Measurements from ENCODE around the gene CHRNA3. TPM values are rescaled to one million over a fixed set of nuclear protein-coding genes. Genes with fewer than 3 reads are reported as not detected.

The CHRNA3 gene
- total RNA-seq, 4 donors from 2014 or later: 0.27 to 0.93 TPM; not detected in 2

- no peak overlapping the region for H3K4me3 ChIP-seq (replicated peaks in 1 of 3)
- H3K27ac ChIP-seq: no peak overlapping the region
- H3K4me1 ChIP-seq: peaks cover 5 to 13% of the 10 kb centered on the region in 2 donors
- H3K9me3 ChIP-seq: no peaks in the 10 kb centered on the region
- DNase-seq: no peak
- 95 to 97% methylated on average over 2 of the region's 2 CpGs for whole genome bisulfite sequencing, 2 donors
- intact Hi-C loops (cut with DNase I): loop anchor here (5.0 kb wide), 1 partner anchor 71 kb away; no protein-coding TSS in a partner anchor
- H3K27me3 ChIP-seq: no peaks in the 10 kb centered on the region
- no peak for TF ChIP-seq CTCF (IDR thresholded peaks at IDR 0.05)
- TF ChIP-seq POLR2A (IDR thresholded peaks at IDR 0.05): no peak
- no peaks in the 10 kb centered on the region for H3K36me3 ChIP-seq
These were observed 15.6 kb upstream of the CHRNA3 start for GRCh38 chr15:78636378-78636859.

DNA sequence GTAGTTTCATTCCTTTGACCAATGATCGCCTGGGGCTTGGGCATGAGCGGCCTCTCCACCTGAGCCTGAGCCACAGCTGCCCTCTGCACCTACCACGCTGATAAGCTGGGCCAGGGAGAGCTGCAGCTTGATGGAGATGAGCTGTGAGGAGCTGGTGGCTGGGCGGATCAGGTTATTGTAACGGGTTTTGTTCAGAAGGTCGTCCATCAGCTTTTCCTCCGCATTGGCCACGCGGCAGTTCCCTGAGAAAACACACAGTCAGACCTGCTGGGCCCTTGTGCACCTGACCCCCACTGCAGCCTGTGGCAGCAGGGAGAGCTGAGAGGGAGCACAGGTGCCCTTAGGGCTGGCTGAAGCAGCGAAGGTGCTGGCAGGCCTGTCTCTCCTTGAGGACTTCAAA is 14.6 kb upstream of the CHRNA3 start:
- Histone ChIP-seq H3K36me3 (no peaks in the 10 kb centered on the region), H3K4me3 (replicated peaks in 1 of 3) (no peak overlapping the region), H3K4me1 (peaks cover under 1 to 3% of the 10 kb centered on the region in 2 donors), H3K9me3 (no peaks in the 10 kb centered on the region), H3K27me3 (no peaks in the 10 kb centered on the region), H3K27ac (no peak overlapping the region)
- intact Hi-C loops (cut with DNase I): loop anchor here (5.0 kb wide), 1 partner anchor 72 kb away; no protein-coding TSS in a partner anchor
- WGBS, 2 donors: 83 to 87% methylated on average over 5 to 10 of the region's 10 CpGs
- TF ChIP-seq POLR2A (IDR thresholded peaks at IDR 0.05) (no peak), CTCF (IDR thresholded peaks at IDR 0.05) (no peak)
- DNase-seq: no peak

GRCh38 chr15:78634210-78635145 is 13.7 kb upstream of the CHRNA3 start:
- no peaks in the 10 kb centered on the region for H3K4me1 ChIP-seq
- no peak for TF ChIP-seq CTCF (IDR thresholded peaks at IDR 0.05)
- no peak for TF ChIP-seq POLR2A (IDR thresholded peaks at IDR 0.05)
- WGBS, 2 donors: 81 to 86% methylated on average over 7 to 11 of the region's 12 CpGs
- H3K36me3 ChIP-seq: no peaks in the 10 kb centered on the region
- H3K27ac ChIP-seq: no peak overlapping the region
- no peak overlapping the region for H3K4me3 ChIP-seq (replicated peaks in 1 of 3)
- no peaks in the 10 kb centered on the region for H3K27me3 ChIP-seq
- no peak for DNase-seq
- intact Hi-C loops (cut with DNase I): loop anchor here (5.0 kb wide), 1 partner anchor 73 kb away; no protein-coding TSS in a partner anchor
- H3K9me3 ChIP-seq: no peaks in the 10 kb centered on the region

DNA sequence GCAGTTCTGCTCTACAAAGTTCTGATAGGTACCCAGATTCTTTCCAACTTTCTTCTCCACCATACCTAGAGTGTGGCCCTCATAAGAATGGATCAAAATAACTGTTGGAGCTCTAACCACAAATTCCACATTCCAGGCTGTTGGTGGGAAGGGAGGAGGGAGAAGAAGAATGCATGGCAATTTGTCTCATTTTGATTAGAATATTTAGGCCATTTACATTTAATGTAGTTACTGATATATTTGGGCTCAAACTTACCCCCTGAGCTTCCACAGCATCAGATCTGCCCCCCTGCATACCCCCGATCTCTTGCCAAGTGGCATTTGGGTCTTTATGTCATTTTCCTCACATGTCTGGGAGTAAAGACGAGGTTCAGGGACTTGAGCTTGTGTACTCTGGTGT is 12.6 kb upstream of the CHRNA3 start:
- H3K27me3 ChIP-seq: no peaks in the 10 kb centered on the region
- H3K27ac ChIP-seq: no peak overlapping the region
- H3K4me1 ChIP-seq: no peaks in the 10 kb centered on the region
- H3K9me3 ChIP-seq: no peaks in the 10 kb centered on the region
- TF ChIP-seq POLR2A (IDR thresholded peaks at IDR 0.05) (no peak), CTCF (IDR thresholded peaks at IDR 0.05) (no peak)
- intact Hi-C loops (cut with DNase I): no loop called here
- no peaks in the 10 kb centered on the region for H3K36me3 ChIP-seq
- DNase-seq: no peak
- WGBS, 2 donors: 93 to 97% methylated on average over 2 of the region's 2 CpGs
- H3K4me3 ChIP-seq (replicated peaks in 1 of 3): no peak overlapping the region
